AG04450 (cell line): Measurements from ENCODE around the gene PTGIS. TPM values are rescaled to one million over a fixed set of nuclear protein-coding genes. Genes with fewer than 3 reads are reported as not detected.
A peak's percentile ranks its signal among the peaks of the same experiment; 100 is the strongest.

Source experiments
- CTCF ChIA-PET: fragments of 300-600, 350-600 bp; formaldehyde crosslinking; extraction: SDS; loops from one replicate; lab custom pipeline; 2022; ENCODE audit warnings: antibody characterized with exemption, inconsistent platforms; lab: Charles Lee
- POLR2A ChIA-PET: fragments of 350-600 bp; formaldehyde crosslinking; extraction: SDS; loops from one replicate; lab custom pipeline; 2021; ENCODE audit warnings: antibody characterized with exemption, inconsistent platforms; lab: Yijun Ruan, JAX
- DNase-seq: peaks from one replicate; pipeline ENCODE4 v3.0.0-alpha.2; 2011; ENCODE audit warnings: low read depth, low spot score
- H3K27ac ChIP-seq: one replicate; pipeline ENCODE4 v1.5.1; 2012; ENCODE audit warnings: low read depth, low read length, control low read depth
- H3K27me3 ChIP-seq: one replicate; pipeline ENCODE4 v1.6.0; 2012; ENCODE audit warnings: low read length; ENCODE audit not compliant: control insufficient read depth, insufficient read depth
- H3K4me3 ChIP-seq: 2 replicates; pipeline ENCODE4 v1.5.1; 2011; ENCODE audit warnings: mild to moderate bottlenecking, low read depth, low read length, control low read depth
- H3K9me3 ChIP-seq: 2 replicates; pipeline ENCODE4 v1.5.1; 2012; ENCODE audit warnings: low read length; ENCODE audit not compliant: control insufficient read depth, insufficient read depth
- polyA plus RNA-seq: library from polyadenylated mRNA; depleted of rRNA; stranded (reverse); fragments of >200 nt; gene quantifications from 2 replicates; pipeline ENCODE4 v1.2.3, GENCODE V29; 2011
- TF ChIP-seq, protein P1 (sequence below): IDR thresholded peaks from 2 replicates; pipeline ENCODE4 v1.5.1; 2011; ENCODE audit warnings: low read depth, low read length, control low read depth, inconsistent platforms

The PTGIS gene
- polyA plus RNA-seq, 1 experiment, result 8.1 TPM

GRCh38 chr20:49540232-49540620 is 27.7 kb downstream of the PTGIS start:
- TF ChIP-seq, protein P1, sequence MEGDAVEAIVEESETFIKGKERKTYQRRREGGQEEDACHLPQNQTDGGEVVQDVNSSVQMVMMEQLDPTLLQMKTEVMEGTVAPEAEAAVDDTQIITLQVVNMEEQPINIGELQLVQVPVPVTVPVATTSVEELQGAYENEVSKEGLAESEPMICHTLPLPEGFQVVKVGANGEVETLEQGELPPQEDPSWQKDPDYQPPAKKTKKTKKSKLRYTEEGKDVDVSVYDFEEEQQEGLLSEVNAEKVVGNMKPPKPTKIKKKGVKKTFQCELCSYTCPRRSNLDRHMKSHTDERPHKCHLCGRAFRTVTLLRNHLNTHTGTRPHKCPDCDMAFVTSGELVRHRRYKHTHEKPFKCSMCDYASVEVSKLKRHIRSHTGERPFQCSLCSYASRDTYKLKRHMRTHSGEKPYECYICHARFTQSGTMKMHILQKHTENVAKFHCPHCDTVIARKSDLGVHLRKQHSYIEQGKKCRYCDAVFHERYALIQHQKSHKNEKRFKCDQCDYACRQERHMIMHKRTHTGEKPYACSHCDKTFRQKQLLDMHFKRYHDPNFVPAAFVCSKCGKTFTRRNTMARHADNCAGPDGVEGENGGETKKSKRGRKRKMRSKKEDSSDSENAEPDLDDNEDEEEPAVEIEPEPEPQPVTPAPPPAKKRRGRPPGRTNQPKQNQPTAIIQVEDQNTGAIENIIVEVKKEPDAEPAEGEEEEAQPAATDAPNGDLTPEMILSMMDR, result no peak
- DNase-seq, result no peak
- POLR2A ChIA-PET, result no interaction called here
- H3K27me3 ChIP-seq, result peaks cover 3% of the 10 kb centered on the region
- no peak overlapping the region for H3K4me3 ChIP-seq
- CTCF ChIA-PET, result interaction anchor here (0.7 to 10.8 kb wide), 5 partner anchors 17 to 209 kb away, joined by 3 to 258 read pairs (median 12); no protein-coding TSS in a partner anchor
- peaks cover 6% of the 10 kb centered on the region for H3K9me3 ChIP-seq
- H3K27ac ChIP-seq, result no peak overlapping the region

GRCh38 chr20:49539481-49540231 is 28.3 kb downstream of the PTGIS start:
- TF ChIP-seq, protein P1, result no peak
- peaks cover 6% of the 10 kb centered on the region for H3K9me3 ChIP-seq
- CTCF ChIA-PET, result interaction anchor here (0.7 to 10.8 kb wide), 4 partner anchors 67 to 208 kb away, joined by 3 to 258 read pairs (median 8); no protein-coding TSS in a partner anchor
- H3K27ac ChIP-seq, result no peak overlapping the region
- POLR2A ChIA-PET, result no interaction called here
- no peak for DNase-seq
- peaks cover 3% of the 10 kb centered on the region for H3K27me3 ChIP-seq
- no peak overlapping the region for H3K4me3 ChIP-seq

DNA sequence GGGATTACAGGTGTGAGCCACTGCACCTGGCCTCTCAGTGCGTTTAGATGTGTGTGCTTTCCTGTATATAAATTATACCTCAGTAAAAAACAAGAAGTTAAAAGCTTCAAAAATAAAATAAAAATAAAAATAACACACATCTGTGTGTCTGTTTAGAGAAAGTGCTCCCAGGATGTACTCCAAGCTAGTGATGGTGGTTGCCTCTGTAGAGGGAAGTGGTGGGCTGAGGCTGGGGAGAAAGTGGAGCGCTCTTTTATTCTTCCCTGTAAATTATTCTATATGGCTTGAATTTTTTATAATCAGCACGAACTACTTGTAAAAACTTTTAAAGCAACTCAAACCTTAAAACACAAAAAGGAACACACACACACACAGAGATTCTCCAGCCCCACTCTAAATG is 29.0 kb downstream of the PTGIS start:
- TF ChIP-seq, protein P1, result no peak
- peaks cover 6% of the 10 kb centered on the region for H3K9me3 ChIP-seq
- no peak overlapping the region for H3K27ac ChIP-seq
- ChIA-PET CTCF (interaction anchor here (0.9 to 10.8 kb wide), 3 partner anchors 68 to 207 kb away, joined by 3 to 258 read pairs (median 9); no protein-coding TSS in a partner anchor), POLR2A (no interaction called here)
- H3K4me3 ChIP-seq, result no peak overlapping the region
- H3K27me3 ChIP-seq, result peaks cover 3% of the 10 kb centered on the region
- DNase-seq, result no peak

DNA sequence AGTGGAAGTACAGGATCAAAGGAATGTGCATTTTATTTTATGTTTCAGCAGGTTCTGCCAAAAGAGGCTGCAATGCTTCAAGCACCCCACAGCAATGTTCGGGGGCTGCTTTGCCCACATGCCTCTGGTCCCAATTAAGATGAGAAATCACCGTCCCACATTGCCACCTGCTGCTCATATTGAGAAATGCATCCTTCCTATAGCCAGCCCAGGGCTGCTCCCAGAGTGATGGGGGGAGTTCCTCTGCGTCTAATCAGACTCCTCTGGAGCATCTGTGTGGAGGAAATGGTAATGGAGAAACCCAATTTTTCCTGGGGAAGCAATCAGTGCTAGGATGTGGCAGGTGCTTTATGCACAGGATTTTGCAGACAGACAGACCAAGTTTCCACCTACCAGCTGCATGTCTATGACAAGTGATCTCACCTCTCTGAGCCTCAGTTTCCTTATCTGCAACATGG is 33.7 kb downstream of the PTGIS start:
- TF ChIP-seq, protein P1, result peak; percentile 86
- Histone ChIP-seq H3K27ac (no peak overlapping the region), H3K9me3 (peaks cover 2% of the 10 kb centered on the region), H3K4me3 (no peak overlapping the region), H3K27me3 (peaks cover 2% of the 10 kb centered on the region)
- CTCF ChIA-PET, result interaction anchor here (0.7 to 3.1 kb wide), 10 partner anchors 9 to 200 kb away, joined by 3 to 59 read pairs (median 5); no protein-coding TSS in a partner anchor
- DNase-seq, result peak; percentile 15
- POLR2A ChIA-PET, result no interaction called here
